Keratinocyte (primary cell): ENCODE results near the gene IRF4. TPM values are rescaled to one million over a fixed set of nuclear protein-coding genes. Genes with fewer than 3 reads are reported as not detected.

Experiments
- DNase-seq: peaks from one replicate; pipeline ENCODE4 v3.0.0-alpha.2; 2011; ENCODE audit warnings: low read depth, missing footprints, low spot score
- FAIRE-seq: peaks from 2 replicates; lab custom pipeline; 2011; peaks lifted over from hg19 to GRCh38; lab: Jason Lieb, UNC
- H2AFZ ChIP-seq: 2 replicates; pipeline ENCODE4 v1.6.0; 2012; ENCODE audit warnings: low read length, control low read depth, inconsistent platforms; ENCODE audit not compliant: control insufficient read depth
- H3K27ac ChIP-seq: 2 replicates; pipeline ENCODE4 v1.5.1; 2011; ENCODE audit warnings: low read length; ENCODE audit not compliant: control insufficient read depth, insufficient read depth
- H3K27me3 ChIP-seq: 3 replicates; pipeline ENCODE4 v1.6.0; 2011; ENCODE audit warnings: low read length; ENCODE audit not compliant: control insufficient read depth, insufficient read depth; ENCODE audit errors: extremely low read depth
- H3K36me3 ChIP-seq, 2 experiments: 2 replicates in 1 of 2; 3 replicates in 1 of 2; pipeline ENCODE4 v1.5.1; 2011; ENCODE audit warnings: low read length in 2 of 2, mild to moderate bottlenecking in 1 of 2; ENCODE audit not compliant: control insufficient read depth in 2 of 2, insufficient read depth in 2 of 2; ENCODE audit errors: extremely low read depth in 1 of 2
- H3K4me1 ChIP-seq: 3 replicates; pipeline ENCODE4 v1.5.1; 2011; ENCODE audit warnings: low read length; ENCODE audit not compliant: control insufficient read depth, insufficient read depth; ENCODE audit errors: extremely low read depth
- H3K4me2 ChIP-seq: 3 replicates; pipeline ENCODE4 v1.6.0; 2011; ENCODE audit warnings: low read depth, low read length; ENCODE audit not compliant: control insufficient read depth, insufficient read depth; ENCODE audit errors: extremely low read depth
- H3K4me3 ChIP-seq, 3 experiments: fragments of 200-600 bp in 1 of 3; sonication (generic) in 1 of 3; 2 replicates in 2 of 3; 3 replicates in 1 of 3; pipeline ENCODE4 v1.5.1; 2011 to 2016; ENCODE audit warnings: low read length in 3 of 3, mild to moderate bottlenecking in 3 of 3, control low read depth in 2 of 3, inconsistent platforms in 1 of 3, low read depth in 1 of 3, mixed read lengths in 1 of 3, mixed run types in 1 of 3, moderate library complexity in 1 of 3; ENCODE audit not compliant: control insufficient read depth in 2 of 3, insufficient read depth in 2 of 3; ENCODE audit errors: extremely low read depth in 1 of 3
- H3K79me2 ChIP-seq: 2 replicates; pipeline ENCODE4 v1.6.0; 2012; ENCODE audit warnings: low read length; ENCODE audit not compliant: control insufficient read depth, insufficient read depth
- H3K9ac ChIP-seq: 3 replicates; pipeline ENCODE4 v1.6.0; 2011; ENCODE audit warnings: low read length; ENCODE audit not compliant: control insufficient read depth, insufficient read depth; ENCODE audit errors: extremely low read depth
- H3K9me1 ChIP-seq: 3 replicates; pipeline ENCODE4 v1.6.0; 2011; ENCODE audit warnings: low read length; ENCODE audit not compliant: control insufficient read depth, insufficient read depth; ENCODE audit errors: extremely low read depth
- H3K9me3 ChIP-seq: 2 replicates; pipeline ENCODE4 v1.5.1; 2012; ENCODE audit warnings: low read depth, low read length; ENCODE audit not compliant: control insufficient read depth
- H4K20me1 ChIP-seq: 3 replicates; pipeline ENCODE4 v1.6.0; 2011; ENCODE audit warnings: low read length; ENCODE audit not compliant: control insufficient read depth, insufficient read depth; ENCODE audit errors: extremely low read depth
- CTCF ChIP-seq, 3 experiments: IDR thresholded peaks in 1 of 3; conservative IDR thresholded peaks in 1 of 3; optimal IDR thresholded peaks in 1 of 3; 2 replicates in 2 of 3; 3 replicates in 1 of 3; pipeline versions ENCODE3 to v1.5.1; 2011; ENCODE audit warnings: low read length in 3 of 3, mild to moderate bottlenecking in 3 of 3, moderate library complexity in 2 of 3, control low read depth in 1 of 3, inconsistent platforms in 1 of 3; ENCODE audit not compliant: insufficient read depth in 2 of 3; ENCODE audit errors: extremely low read depth in 1 of 3
- EZH2 ChIP-seq: IDR thresholded peaks from one replicate; pipeline ENCODE4 v1.6.1; 2012; ENCODE audit warnings: inconsistent platforms, mild to moderate bottlenecking, low read length, moderate library complexity
- dilution Hi-C: fragments of 300-500 bp; cut with MboI; formaldehyde crosslinking; loops from one replicate; pipeline ENCODE4 v1.7.0; 2020; ENCODE audit warnings: low sequenced_read_pairs; ENCODE audit not compliant: extremely low pct_ligation_motif_present
- polyA plus RNA-seq, 5 experiments: library from polyadenylated mRNA; depleted of rRNA in 3 of 5; stranded (reverse) in 3 of 5; stranded (forward) in 1 of 5; unstranded in 1 of 5; fragments of >200 nt; gene quantifications; 1 replicate in 1 of 5; 2 replicates in 3 of 5; 3 replicates in 1 of 5; pipeline versions ENCODE4 v1.2.1 to v1.2.3, GENCODE V29; 2011 to 2012; ENCODE audit warnings: missing spikeins in 2 of 5, low read depth in 1 of 5, low replicate concordance in 1 of 5

The IRF4 gene
- polyA plus RNA-seq, 1 donor (not counting 4 experiments of a cell fraction or from before 2014, with no cell fraction given) = 0.12 TPM

GRCh38 chr6:412146-412886 is 20.8 kb downstream of the IRF4 start:
- FAIRE-seq (no peak), DNase-seq (no peak)
- no peaks in the 10 kb centered on the region for H4K20me1 ChIP-seq
- H3K9me1 ChIP-seq = no peaks in the 10 kb centered on the region
- dilution Hi-C loops = no loop called here
- H3K27ac ChIP-seq = no peak overlapping the region
- H3K79me2 ChIP-seq = no peaks in the 10 kb centered on the region
- no peaks in the 10 kb centered on the region for H3K4me1 ChIP-seq
- TF ChIP-seq EZH2 (no peak), CTCF (optimal IDR thresholded peaks at IDR 0.05 in 1 of 3, IDR thresholded peaks at IDR 0.05 in 1 of 3, conservative IDR thresholded peaks at IDR 0.05 in 1 of 3; ENCODE audit: extremely low read depth in 1 of 3, insufficient read depth in 2 of 3, low read length in 3 of 3) (no peak)
- H3K9me3 ChIP-seq = no peaks in the 10 kb centered on the region
- peaks cover 13% of the 10 kb centered on the region for H3K27me3 ChIP-seq
- no peak overlapping the region for H3K4me3 ChIP-seq
- no peak overlapping the region for H2AFZ ChIP-seq
- H3K9ac ChIP-seq = no peak overlapping the region
- no peaks in the 10 kb centered on the region for H3K36me3 ChIP-seq
- H3K4me2 ChIP-seq = no peak overlapping the region

- FAIRE-seq (no peak), DNase-seq (no peak)
- no peaks in the 10 kb centered on the region for H3K36me3 ChIP-seq
- TF ChIP-seq EZH2 (no peak), CTCF (optimal IDR thresholded peaks at IDR 0.05 in 1 of 3, IDR thresholded peaks at IDR 0.05 in 1 of 3, conservative IDR thresholded peaks at IDR 0.05 in 1 of 3; ENCODE audit: extremely low read depth in 1 of 3, insufficient read depth in 2 of 3, low read length in 3 of 3) (no peak)
- no peak overlapping the region for H3K4me3 ChIP-seq
- H2AFZ ChIP-seq = no peak overlapping the region
- no peaks in the 10 kb centered on the region for H3K9me3 ChIP-seq
- dilution Hi-C loops = no loop called here
- H3K9me1 ChIP-seq = no peaks in the 10 kb centered on the region
- no peaks in the 10 kb centered on the region for H3K79me2 ChIP-seq
- no peak overlapping the region for H3K9ac ChIP-seq
- peaks cover 11% of the 10 kb centered on the region for H3K27me3 ChIP-seq
- no peaks in the 10 kb centered on the region for H4K20me1 ChIP-seq
- no peak overlapping the region for H3K27ac ChIP-seq
- no peaks in the 10 kb centered on the region for H3K4me1 ChIP-seq
- no peak overlapping the region for H3K4me2 ChIP-seq
Observed at GRCh38 chr6:414447-414846, 22.9 kb downstream of the IRF4 start.
